Measurements from ENCODE around the gene MBD3L3.
"Not testable (repeated sequence)": the region's sequence is repeated elsewhere in the genome, so short reads cannot be mapped to it uniquely, and the experiment has no call there.

The MBD3L3 gene

DNA sequence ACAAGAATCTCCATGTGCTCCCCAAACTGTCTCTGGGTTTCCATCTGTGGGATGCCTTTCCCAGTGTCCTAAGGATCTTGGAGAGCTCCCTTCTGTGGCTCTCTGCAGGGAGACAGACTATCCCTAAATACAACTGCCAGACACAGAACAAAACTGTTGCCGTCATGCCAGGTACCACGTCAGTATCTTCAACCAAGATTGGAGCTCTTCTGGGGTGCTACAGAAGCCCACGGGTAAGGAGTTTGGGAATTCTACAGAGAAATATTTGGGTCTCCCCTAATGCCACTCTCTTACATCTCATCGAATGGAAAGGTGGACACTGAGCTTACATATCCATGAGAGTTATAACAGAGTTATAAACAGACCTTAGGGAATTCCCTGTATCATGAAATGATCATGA, 4.9 kb upstream of the MBD3L3 start:
- no peak for DNase-seq

DNA sequence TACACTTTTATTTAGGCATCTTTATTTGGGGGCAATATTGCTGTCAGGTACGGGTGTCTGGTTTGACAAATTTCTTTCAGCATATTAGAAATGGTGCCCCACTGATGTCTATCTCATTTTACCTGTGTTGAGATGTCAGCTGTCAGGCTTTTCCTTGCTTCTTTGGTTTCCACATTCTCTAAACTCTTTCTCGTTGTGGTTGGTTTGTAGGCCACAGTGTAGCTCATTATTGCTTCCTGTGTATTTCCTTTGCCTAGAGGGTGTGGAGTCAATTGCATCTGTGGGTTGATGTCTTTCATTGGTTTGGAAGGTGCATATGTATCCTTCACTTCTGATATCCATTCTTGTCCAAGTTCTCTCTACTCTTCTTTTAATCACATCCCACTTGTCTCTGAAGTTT, 1.5 kb upstream of the MBD3L3 start:
- DNase-seq, result not testable (repeated sequence)

DNA sequence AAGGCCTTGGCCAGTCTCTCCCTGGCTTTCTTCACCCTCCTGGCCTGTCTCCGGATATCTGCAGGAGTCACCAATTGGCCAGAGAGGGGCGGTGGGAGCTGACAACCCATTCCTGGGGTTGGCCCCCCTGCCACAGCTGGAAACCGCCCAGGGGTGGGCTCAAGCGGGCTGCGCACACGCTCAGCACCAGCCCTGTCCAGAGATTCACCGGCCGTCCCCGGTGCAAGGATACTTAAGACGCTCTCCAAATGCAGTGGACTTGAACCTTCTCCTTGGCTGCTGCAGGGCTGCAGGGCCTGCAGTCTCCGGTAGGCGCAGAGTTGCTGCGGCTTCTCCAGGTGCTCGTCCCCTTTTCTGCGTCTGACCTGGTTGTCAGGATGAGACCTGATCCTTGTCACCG, 2.1 kb downstream of the MBD3L3 start:
- not testable (repeated sequence) for DNase-seq

DNA sequence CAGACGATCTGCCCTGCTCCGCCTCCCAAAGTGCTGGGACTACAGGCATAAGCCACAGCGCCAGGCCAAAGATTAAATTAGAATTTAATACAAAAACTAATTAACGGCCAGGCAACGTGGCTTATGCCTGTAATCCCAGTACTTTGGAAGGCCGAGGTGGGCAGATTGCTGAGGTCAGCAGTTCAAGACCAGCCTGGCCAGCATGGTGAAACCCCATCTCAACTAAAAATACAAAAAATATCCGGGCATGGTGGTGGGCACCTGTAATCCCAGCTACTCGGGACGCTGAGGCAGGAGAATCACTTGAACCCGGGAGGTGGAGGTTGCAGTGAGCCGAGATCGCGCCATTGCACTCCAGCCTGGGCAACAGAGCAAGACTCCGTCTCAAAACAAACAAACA, 2.8 kb downstream of the MBD3L3 start:
- DNase-seq, result not testable (repeated sequence)

DNA sequence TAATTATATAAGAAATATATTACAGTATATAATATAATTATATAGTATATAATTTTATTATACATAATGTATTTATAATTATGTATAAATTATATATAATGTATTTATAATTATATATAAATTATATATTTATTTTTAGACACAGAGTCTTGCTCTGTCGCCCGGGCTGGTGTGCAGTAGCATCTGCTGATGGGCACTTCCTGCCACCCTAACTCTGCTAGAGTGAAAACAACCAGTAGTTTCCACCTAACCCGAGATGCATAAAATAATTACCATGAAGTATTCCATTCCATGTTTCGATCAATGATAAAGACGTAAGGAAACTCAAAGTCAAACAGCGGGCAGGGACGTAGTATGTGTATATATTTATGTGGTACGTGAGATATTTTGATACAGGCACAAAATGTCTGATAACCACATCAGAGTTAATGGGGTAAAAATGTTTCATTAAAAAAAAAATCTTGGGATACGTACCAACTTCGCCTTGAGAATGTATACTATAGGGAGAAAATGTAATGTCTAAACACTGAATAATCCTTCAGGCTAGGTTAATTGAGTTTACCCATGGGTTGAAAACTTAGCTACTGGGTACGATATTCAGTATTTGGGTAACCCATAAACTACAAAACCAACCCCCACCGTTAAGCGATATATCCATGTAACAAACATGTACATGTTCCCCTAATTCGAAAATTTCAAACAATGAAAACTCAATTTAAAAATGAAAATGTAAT, 3.7 kb downstream of the MBD3L3 start:
- not testable (repeated sequence) for DNase-seq

DNA sequence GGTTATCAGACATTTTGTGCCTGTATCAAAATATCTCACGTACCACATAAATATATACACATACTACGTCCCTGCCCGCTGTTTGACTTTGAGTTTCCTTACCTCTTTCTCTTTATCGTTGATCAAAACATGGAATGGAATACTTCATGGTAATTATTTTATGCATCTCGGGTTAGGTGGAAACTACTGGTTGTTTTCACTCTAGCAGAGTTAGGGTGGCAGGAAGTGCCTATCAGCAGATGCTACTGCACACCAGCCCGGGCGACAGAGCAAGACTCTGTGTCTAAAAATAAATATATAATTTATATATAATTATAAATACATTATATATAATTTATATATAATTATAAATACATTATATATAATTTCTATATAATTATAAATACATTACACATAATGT, 5.6 kb downstream of the MBD3L3 start:
- DNase-seq, result not testable (repeated sequence)

DNA sequence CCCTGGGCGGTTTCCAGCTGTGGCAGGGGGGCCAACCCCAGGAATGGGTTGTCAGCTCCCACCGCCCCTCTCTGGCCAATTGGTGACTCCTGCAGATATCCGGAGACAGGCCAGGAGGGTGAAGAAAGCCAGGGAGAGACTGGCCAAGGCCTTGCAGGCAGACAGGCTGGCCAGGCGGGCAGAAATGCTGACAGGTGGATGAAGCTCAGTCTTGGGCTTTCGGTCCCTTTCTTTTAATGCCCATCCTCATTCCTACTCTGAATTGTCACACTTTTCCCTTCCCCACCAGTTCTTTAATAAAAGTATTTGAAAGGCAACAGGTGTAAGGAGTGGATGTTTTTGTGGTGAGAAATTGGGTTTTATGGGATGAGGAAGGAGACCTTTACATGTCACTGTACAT, 7.1 kb downstream of the MBD3L3 start:
- not testable (repeated sequence) for DNase-seq

DNA sequence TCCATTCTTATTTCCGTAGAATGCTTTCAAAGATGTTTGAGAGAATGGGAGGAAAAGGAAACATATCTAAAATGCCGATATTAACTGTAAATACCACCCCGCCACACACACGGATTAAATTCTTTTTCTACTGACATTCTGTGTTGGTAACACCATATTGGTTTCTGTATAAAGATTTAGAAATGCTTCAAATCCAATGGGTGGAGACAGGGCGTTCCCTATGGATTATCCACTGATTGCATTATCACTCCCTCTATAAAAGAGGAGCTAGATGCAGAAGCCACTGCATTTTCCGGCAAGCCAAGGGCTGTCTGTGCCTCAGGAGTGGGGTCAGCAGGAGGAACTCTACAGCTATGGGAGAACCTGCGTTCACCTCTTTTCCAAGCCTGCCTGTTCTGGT, 9.5 kb downstream of the MBD3L3 start, which contains the start of gene MBD3L2:
Gene MBD3L2 (plus strand): TSS at position 301 of the 400 bp plus-strand sequence. CDS start 53 bp downstream, at position 354.
- DNase-seq, result not testable (repeated sequence)

DNA sequence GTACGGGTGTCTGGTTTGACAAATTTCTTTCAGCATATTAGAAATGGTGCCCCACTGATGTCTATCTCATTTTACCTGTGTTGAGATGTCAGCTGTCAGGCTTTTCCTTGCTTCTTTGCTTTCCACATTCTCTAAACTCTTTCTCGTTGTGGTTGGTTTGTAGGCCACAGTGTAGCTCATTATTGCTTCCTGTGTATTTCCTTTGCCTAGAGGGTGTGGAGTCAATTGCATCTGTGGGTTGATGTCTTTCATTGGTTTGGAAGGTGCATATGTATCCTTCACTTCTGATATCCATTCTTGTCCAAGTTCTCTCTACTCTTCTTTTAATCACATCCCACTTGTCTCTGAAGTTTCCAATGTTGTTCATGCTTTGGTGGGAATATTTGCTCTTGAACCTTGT, 16.9 kb downstream of the MBD3L3 start:
- not testable (repeated sequence) for DNase-seq

DNA sequence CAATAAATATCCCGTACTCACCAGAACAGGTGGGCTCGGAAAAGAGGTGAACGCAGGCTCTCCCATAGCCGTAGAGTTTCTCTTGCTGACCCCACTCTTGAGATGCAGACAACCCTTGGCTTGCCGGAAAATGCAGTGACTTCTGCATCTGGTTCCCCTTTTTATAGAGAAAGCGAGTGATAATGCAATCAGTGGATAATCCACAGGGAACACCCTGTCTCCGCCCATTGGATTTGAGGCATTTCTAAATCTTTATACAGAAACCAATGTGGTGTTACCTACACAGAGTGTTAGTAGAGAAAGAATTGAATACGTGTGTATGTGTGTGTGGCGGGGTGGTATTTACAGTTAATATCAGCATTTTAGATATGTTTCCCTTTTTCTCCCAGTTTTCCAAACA, 18.4 kb downstream of the MBD3L3 start, which contains the start of gene MBD3L4:
Gene MBD3L4 (minus strand): TSS at position 101 of the 400 bp plus-strand sequence. CDS start 35 bp downstream, at position 66.
- not testable (repeated sequence) for DNase-seq

DNA sequence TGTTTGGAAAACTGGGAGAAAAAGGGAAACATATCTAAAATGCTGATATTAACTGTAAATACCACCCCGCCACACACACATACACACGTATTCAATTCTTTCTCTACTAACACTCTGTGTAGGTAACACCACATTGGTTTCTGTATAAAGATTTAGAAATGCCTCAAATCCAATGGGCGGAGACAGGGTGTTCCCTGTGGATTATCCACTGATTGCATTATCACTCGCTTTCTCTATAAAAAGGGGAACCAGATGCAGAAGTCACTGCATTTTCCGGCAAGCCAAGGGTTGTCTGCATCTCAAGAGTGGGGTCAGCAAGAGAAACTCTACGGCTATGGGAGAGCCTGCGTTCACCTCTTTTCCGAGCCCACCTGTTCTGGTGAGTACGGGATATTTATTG, 28.2 kb downstream of the MBD3L3 start, which contains the start of gene MBD3L5:
Gene MBD3L5 (plus strand): TSS at position 301 of the 400 bp plus-strand sequence. CDS start 34 bp downstream, at position 335.
- not testable (repeated sequence) for DNase-seq

DNA sequence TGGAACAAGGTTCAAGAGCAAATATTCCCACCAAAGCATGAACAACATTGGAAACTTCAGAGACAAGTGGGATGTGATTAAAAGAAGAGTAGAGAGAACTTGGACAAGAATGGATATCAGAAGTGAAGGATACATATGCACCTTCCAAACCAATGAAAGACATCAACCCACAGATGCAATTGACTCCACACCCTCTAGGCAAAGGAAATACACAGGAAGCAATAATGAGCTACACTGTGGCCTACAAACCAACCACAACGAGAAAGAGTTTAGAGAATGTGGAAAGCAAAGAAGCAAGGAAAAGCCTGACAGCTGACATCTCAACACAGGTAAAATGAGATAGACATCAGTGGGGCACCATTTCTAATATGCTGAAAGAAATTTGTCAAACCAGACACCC, 29.7 kb downstream of the MBD3L3 start:
- not testable (repeated sequence) for DNase-seq

DNA sequence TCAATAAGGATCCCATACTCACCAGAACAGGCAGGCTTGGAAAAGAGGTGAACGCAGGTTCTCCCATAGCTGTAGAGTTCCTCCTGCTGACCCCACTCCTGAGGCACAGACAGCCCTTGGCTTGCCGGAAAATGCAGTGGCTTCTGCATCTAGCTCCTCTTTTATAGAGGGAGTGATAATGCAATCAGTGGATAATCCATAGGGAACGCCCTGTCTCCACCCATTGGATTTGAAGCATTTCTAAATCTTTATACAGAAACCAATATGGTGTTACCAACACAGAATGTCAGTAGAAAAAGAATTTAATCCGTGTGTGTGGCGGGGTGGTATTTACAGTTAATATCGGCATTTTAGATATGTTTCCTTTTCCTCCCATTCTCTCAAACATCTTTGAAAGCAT, 37.1 kb downstream of the MBD3L3 start, which contains the start of gene MBD3L2B:
Gene MBD3L2B (minus strand): TSS at position 101 of the 400 bp plus-strand sequence. CDS start 34 bp downstream, at position 67.
- DNase-seq, result not testable (repeated sequence)

DNA sequence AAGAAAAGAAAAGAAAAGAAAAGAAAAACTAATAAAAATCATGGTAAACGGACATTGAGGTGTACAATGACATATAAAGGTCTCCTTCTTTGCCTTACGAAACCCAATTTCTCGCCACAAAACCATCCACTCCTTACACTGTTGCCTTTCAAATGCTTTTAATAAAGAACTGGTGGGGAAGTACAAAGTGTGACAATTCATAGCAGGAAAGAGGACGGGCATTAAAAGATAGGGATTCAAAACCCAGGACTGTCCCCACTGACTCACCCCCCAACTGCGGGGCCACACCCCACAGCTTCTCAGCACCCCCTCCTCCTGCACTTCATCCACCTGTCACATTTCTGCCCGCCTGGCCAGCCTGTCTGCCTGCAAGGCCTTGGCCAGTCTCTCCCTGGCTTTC, 39.6 kb downstream of the MBD3L3 start:
- DNase-seq, result no peak

DNA sequence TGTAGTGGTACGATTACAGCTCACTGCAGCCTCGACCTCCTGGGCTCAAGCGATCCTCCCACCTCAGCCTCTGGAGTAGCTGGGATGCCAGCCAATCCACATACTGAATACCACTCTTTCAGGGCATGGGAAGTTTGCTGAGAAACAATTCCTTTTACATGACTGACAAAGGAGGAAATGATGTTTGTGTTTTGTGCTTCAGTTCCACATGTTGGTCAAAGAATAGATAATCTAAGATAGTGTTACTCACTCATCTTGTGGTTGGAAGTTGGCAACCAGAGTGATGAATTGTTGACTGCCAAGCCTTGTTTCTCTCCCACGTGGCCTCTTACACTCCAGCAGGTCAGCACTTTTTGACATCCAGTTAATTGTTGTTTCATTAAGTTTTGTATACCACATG, 44.8 kb downstream of the MBD3L3 start:
- DNase-seq, result no peak

DNA sequence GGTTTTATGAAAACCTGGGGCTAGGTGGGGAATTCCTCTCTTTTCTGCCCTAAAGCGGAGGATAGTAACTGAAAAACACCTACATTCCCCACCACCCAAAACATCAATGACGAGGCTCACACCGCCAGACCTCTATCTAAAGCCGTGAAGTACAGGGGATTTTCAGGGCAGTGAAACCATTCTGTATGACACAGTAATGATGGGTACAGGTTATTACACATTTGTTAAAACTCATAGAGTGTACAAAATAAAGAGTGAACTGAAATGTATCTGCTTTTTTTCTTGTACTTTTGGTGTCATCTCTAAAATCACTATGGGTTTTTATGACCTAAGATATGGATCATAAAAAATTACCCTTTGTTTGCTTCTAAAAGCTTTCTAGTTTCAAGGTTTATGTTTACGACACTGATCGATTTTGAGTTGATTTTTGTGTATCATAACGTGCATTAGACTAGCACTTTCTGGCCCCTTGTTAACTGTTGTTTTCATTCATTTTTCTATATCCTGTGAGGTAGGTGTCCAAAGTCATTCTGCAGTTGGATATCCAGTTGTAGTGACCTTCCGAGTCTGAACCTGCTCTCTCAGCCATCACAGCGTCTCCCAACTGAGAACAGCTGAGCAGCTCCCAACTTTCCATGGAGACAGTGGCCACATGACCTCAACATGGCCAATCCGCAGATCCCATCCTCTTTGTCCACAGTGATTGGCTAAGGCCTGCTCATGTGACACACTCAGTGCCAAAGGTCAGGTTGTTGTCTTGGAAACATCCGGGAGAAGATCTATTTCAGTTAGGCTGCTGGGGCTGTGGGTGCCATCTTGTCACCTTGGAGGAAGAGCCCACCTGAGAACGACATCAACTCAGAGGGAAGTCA, 47.5 kb downstream of the MBD3L3 start:
- no peak for DNase-seq

DNA sequence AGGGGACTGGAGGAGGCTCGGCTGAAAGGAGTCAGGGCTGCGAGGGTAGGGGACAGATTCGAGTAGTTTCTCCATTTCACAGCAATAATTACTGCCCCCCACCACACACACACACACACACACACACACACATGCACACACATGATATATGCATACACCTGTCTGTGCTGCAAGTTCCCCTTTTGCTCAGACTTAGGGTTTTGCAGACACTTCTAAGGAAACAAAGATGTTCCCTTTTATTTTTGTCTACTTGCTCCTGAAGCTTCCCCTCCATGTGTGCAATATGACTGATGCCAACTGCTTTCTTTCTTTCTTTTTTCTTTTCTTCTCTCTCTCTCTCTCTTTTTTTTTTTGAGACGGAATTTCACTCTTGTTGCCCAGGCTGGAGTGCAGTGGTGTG, 50.6 kb downstream of the MBD3L3 start:
- no peak for DNase-seq

Measured in stimulated activated naive CD4-positive, alpha-beta T cell (primary cell).